ENCODE data around the gene GFOD1. TPM values are rescaled to one million over a fixed set of nuclear protein-coding genes. Genes with fewer than 3 reads are reported as not detected.

GFOD1 gene
- total and polyA plus RNA-seq, 2 of the 4 experiments (the other 2 are of a cell fraction) = 1.8 to 3.4 TPM

DNA sequence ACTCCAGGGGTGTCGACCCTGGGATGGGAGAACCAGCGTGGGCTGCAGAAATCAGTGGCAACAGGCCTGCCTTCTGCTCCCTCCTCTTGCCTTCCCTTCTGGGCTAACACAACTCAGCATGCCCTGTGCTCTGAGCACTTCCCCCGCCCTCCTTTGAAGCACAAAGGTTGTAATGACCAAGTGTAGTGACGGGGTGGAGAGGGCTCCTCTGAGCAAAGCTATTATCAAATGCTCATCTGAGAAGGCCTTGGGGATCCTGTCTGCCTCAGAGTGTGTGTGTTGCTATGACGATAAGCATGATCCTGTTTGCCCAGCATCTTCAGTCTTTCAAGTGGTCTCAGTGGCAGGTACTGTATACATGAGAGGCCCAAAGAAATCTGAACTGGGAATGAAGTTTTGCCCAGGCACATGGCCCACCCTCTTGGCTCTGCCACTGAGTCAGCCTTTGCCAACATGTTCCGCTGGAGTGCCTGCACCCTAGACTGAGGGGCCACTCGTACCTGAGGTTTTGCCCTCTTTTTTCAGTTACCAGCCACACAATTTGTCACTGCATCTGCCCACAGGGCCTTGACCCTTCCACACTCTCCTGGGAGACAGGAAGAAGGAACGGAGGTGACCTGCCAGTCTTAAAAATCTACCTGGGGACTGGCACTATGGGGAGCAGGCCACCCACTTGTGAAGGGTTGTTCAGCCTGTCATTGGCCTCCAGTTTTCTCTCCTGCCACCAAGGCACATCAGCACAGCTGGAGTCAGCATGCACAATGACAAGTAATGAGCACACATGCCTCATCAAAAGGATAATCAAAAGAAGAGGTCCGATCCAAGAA lies 74.5 kb downstream of the GFOD1 start:
- Histone ChIP-seq H4K20me1 (ENCODE audit: insufficient read depth, low read length) (no peaks in the 10 kb centered on the region; the same call in 1 of the 2 replicates), H2BK20ac (ENCODE audit: low read depth, low read length) (peak overlapping the region; percentile 67; the same call in 1 of the 2 replicates), H4K5ac (ENCODE audit: low read depth, low read length) (no peak overlapping the region), H3K4ac (ENCODE audit: low read depth, low read length) (peak overlapping the region; percentile 65), H3K27ac (ENCODE audit: insufficient read depth, low read length) (peak overlapping the region; percentile 45; the same call in 1 of the 2 replicates), H4K91ac (ENCODE audit: insufficient read depth, low read depth, low read length) (peak overlapping the region; percentile 24; the same call in 1 of the 2 replicates), H3K4me2 (ENCODE audit: low read depth, low read length) (no peak overlapping the region), H3K23ac (ENCODE audit: low read depth, low read length) (no peak overlapping the region), H4K8ac (ENCODE audit: low read depth in 2 of 2, low read length in 2 of 2) (peak overlapping the region in 1 of 2 experiments; percentile 36; a peak in 1 of 4 replicates), H3K9me1 (ENCODE audit: insufficient read depth, low read length) (peaks cover 20% of the 10 kb centered on the region), H3K4me3 (ENCODE audit: insufficient read depth, low read depth, low read length) (no peak overlapping the region), H2AK9ac (replicated peaks; ENCODE audit: low read depth, low read length, poor library complexity) (peak overlapping the region; percentile 71), H3K18ac (ENCODE audit: low read depth, low read length) (peak overlapping the region; percentile 30), H2BK15ac (ENCODE audit: low read depth, low read length) (peak overlapping the region; percentile 56; the same call in 2 of the 3 replicates), H3K4me1 (ENCODE audit: control insufficient read depth, insufficient read depth, low read length) (peaks cover 16% of the 10 kb centered on the region), H3K79me1 (ENCODE audit: low read depth in 1 of 2, low read length in 2 of 2) (peaks cover 0 to 13% of the 10 kb centered on the region in 2 experiments; a peak in 2 of 4 replicates), H3K56ac (ENCODE audit: extremely low read depth, insufficient read depth, low read length) (no peak overlapping the region), H2AFZ (replicated peaks; ENCODE audit: low read length, poor library complexity) (peak overlapping the region; percentile 5), H2BK120ac (ENCODE audit: low read depth, low read length) (peak overlapping the region; percentile 32; the same call in 1 of the 2 replicates), H3K14ac (replicated peaks; ENCODE audit: low read depth, low read length) (peak overlapping the region; percentile 64; the same call in 1 of the 2 replicates), H3K9ac (ENCODE audit: low read depth, low read length) (no peak overlapping the region), H2BK5ac (ENCODE audit: low read depth, low read length, poor library complexity, severe bottlenecking) (no peak overlapping the region), H3K36me3 (ENCODE audit: control insufficient read depth, insufficient read depth, low read length) (no peaks in the 10 kb centered on the region), H3K9me3 (ENCODE audit: control insufficient read depth, insufficient read depth, low read length) (no peaks in the 10 kb centered on the region), H2AK5ac (ENCODE audit: low read depth, low read length) (peak overlapping the region; percentile 73; the same call in 1 of the 2 replicates), H3K27me3 (ENCODE audit: control insufficient read depth, insufficient read depth, low read length) (no peaks in the 10 kb centered on the region)
- POLR2A ChIA-PET (ENCODE audit: unreplicated experiment) = no interaction called here
- dilution Hi-C loops (cut with HindIII; ENCODE audit: low sequenced_read_pairs, unreplicated experiment) (no loop called here), intact Hi-C loops (cut with micrococcal nuclease) (no loop called here), in situ Hi-C loops (cut with MboI; ENCODE audit: low sequenced_read_pairs) (no loop called here)
- BruUV-seq (replicated peaks) = no TSS peak
- 100% methylated on average over 3 of the region's 9 CpGs; no CpG with 5 or more reads in 1 of the 2 experiments for WGBS, 2 experiments (ENCODE audit: extremely low coverage in 2 of 2, insufficient read length in 1 of 2)
- DNase-seq (no peak), ATAC-seq (ENCODE audit: low read depth) (no peak)
- CTCF ChIA-PET = no interaction called here
- no peak for TF ChIP-seq SMC3 (IDR thresholded peaks at IDR 0.05; ENCODE audit: low read depth, low read length)
- no peak for TF ChIP-seq MXI1 (IDR thresholded peaks at IDR 0.05; ENCODE audit: borderline replicate concordance, low read depth, low read length)
- TF ChIP-seq, protein P1, sequence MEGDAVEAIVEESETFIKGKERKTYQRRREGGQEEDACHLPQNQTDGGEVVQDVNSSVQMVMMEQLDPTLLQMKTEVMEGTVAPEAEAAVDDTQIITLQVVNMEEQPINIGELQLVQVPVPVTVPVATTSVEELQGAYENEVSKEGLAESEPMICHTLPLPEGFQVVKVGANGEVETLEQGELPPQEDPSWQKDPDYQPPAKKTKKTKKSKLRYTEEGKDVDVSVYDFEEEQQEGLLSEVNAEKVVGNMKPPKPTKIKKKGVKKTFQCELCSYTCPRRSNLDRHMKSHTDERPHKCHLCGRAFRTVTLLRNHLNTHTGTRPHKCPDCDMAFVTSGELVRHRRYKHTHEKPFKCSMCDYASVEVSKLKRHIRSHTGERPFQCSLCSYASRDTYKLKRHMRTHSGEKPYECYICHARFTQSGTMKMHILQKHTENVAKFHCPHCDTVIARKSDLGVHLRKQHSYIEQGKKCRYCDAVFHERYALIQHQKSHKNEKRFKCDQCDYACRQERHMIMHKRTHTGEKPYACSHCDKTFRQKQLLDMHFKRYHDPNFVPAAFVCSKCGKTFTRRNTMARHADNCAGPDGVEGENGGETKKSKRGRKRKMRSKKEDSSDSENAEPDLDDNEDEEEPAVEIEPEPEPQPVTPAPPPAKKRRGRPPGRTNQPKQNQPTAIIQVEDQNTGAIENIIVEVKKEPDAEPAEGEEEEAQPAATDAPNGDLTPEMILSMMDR (conservative IDR thresholded peaks at IDR 0.05; ENCODE audit: low read depth, low read length) = no peak
- no peak for TF ChIP-seq USF2 (IDR thresholded peaks at IDR 0.05; ENCODE audit: low read depth, low read length)
- TF ChIP-seq ELK1 (IDR thresholded peaks at IDR 0.05; ENCODE audit: borderline replicate concordance, low read depth, low read length) = no peak
- no peak for TF ChIP-seq RAD21 (IDR thresholded peaks at IDR 0.05; ENCODE audit: low read length)
- no peak for TF ChIP-seq POLR2A (IDR thresholded peaks at IDR 0.05; ENCODE audit: low read depth, low read length)
- TF ChIP-seq RFX5 (IDR thresholded peaks at IDR 0.05; ENCODE audit: low read depth, low read length) = no peak
- TF ChIP-seq FOS (IDR thresholded peaks at IDR 0.05; ENCODE audit: low read depth, low read length) = no peak
- TF ChIP-seq NFE2L2 (IDR thresholded peaks at IDR 0.05; ENCODE audit: low read depth, low read length) = no peak
- TF ChIP-seq CEBPB (IDR thresholded peaks at IDR 0.05; ENCODE audit: low read depth, low read length) = no peak
- no peak for TF ChIP-seq CHD1 (IDR thresholded peaks at IDR 0.05; ENCODE audit: low read depth, low read length)
- no peak for TF ChIP-seq RCOR1 (IDR thresholded peaks at IDR 0.05; ENCODE audit: insufficient replicate concordance, low read length)
- no peak for TF ChIP-seq MAFK (IDR thresholded peaks at IDR 0.05; ENCODE audit: low read depth, low read length)
